OCI-LY7 (cell line): ENCODE data around the gene MTX3.

ENCODE experiments used
- EZH2phosphoT487 ChIP-seq: fragments of 200-600 bp; sonication (generic); IDR thresholded peaks from 2 replicates; pipeline ENCODE4 v1.6.1; 2018; ENCODE audit warnings: low read depth, borderline replicate concordance, mild to moderate bottlenecking, mixed run types, antibody characterized with exemption, low read length, moderate library complexity, mixed read lengths
- TF ChIP-seq, protein P1 (sequence below): fragments of 200-600 bp; sonication (generic); conservative IDR thresholded peaks from 2 replicates; pipeline ENCODE4 v1.5.1; 2014; ENCODE audit warnings: mild to moderate bottlenecking, antibody characterized with exemption, low read length, moderate library complexity, mixed read lengths

DNA sequence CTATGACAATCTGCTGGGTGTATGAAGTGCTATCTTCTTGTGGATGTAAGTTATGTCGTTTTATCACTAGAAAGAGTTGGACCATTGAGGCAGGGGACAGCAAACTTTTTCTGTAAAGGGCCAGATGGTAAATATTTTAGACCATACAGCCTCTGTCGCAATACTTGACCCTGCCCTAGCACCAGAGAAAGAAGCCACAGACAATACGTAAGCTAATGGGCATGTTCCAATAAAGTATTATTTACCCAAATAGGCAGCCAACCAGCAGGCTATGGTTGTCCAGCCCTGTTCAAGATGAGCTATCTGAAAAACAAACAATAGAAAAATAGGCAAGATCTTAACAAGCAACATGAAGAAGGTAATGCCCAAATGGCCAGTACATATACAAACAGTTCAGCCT lies 36.4 kb downstream of the MTX3 start:
- TF ChIP-seq, protein P1, sequence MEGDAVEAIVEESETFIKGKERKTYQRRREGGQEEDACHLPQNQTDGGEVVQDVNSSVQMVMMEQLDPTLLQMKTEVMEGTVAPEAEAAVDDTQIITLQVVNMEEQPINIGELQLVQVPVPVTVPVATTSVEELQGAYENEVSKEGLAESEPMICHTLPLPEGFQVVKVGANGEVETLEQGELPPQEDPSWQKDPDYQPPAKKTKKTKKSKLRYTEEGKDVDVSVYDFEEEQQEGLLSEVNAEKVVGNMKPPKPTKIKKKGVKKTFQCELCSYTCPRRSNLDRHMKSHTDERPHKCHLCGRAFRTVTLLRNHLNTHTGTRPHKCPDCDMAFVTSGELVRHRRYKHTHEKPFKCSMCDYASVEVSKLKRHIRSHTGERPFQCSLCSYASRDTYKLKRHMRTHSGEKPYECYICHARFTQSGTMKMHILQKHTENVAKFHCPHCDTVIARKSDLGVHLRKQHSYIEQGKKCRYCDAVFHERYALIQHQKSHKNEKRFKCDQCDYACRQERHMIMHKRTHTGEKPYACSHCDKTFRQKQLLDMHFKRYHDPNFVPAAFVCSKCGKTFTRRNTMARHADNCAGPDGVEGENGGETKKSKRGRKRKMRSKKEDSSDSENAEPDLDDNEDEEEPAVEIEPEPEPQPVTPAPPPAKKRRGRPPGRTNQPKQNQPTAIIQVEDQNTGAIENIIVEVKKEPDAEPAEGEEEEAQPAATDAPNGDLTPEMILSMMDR: no peak
- TF ChIP-seq EZH2phosphoT487: no peak
